Measurements from ENCODE around the gene CHMP4A. TPM values are rescaled to one million over a fixed set of nuclear protein-coding genes. Genes with fewer than 3 reads are reported as not detected.
A peak's percentile ranks its signal among the peaks of the same experiment; 100 is the strongest.

CHMP4A gene
- total and polyA plus RNA-seq, 9 of the 15 experiments (the other 6 are each of a cell fraction or from before 2014, with no cell fraction given), result 28.8 to 104 (median 52.7) TPM

GRCh38 chr14:24231263-24232120, 18.2 kb upstream of the CHMP4A start (continued):
- peak; percentile 52 for TF ChIP-seq HMBOX1 (IDR thresholded peaks at IDR 0.05)
- TF ChIP-seq RBM22 (IDR thresholded peaks at IDR 0.05; ENCODE audit: low read depth, low read length, poor library complexity, severe bottlenecking), result no peak
- no peak for TF ChIP-seq ZNF239 (CRISPR knock-in tag; IDR thresholded peaks at IDR 0.05)
- TF ChIP-seq CEBPG (CRISPR knock-in tag; IDR thresholded peaks at IDR 0.05), result no peak
- no peak for TF ChIP-seq CEBPG (tag; conservative IDR thresholded peaks at IDR 0.05 in 1 of 2, IDR thresholded peaks at IDR 0.05 in 1 of 2)
- TF ChIP-seq E2F6 (IDR thresholded peaks at IDR 0.05; ENCODE audit: borderline replicate concordance in 1 of 2, extremely low read depth in 1 of 2, insufficient read depth in 1 of 2, insufficient read length in 1 of 2, low read depth in 1 of 2, low read length in 1 of 2, poor library complexity in 1 of 2, severe bottlenecking in 1 of 2), result no peak
- no peak for TF ChIP-seq WHSC1 (IDR thresholded peaks at IDR 0.05; ENCODE audit: low read length)
- no peak for TF ChIP-seq ZNF41 (CRISPR knock-in tag; conservative IDR thresholded peaks at IDR 0.05)
- TF ChIP-seq REST (IDR thresholded peaks at IDR 0.05; ENCODE audit: borderline replicate concordance), result no peak
- TF ChIP-seq REST (CRISPR knock-in tag; IDR thresholded peaks at IDR 0.05; ENCODE audit: low read depth), result no peak
- no peak for TF ChIP-seq NR2C1 (IDR thresholded peaks at IDR 0.05)
- TF ChIP-seq NR2C1 (tag; IDR thresholded peaks at IDR 0.05), result no peak
- TF ChIP-seq ZNF77 (CRISPR knock-in tag; IDR thresholded peaks at IDR 0.05), result no peak
- TF ChIP-seq ZEB2 (IDR thresholded peaks at IDR 0.05), result no peak

Data from K562 (cell line).